ENCODE results near the gene EEIG2. TPM values are rescaled to one million over a fixed set of nuclear protein-coding genes. Genes with fewer than 3 reads are reported as not detected.

The EEIG2 gene
- total RNA-seq, 2 experiments from 2014 or later = 11.6 to 12.2 TPM

GRCh38 chr1:108590957-108591356 lies 31.1 kb downstream of the EEIG2 start:
- Mint-ChIP-seq H3K27ac (peak overlapping the region; percentile 48), H3K9me3 (no peaks in the 10 kb centered on the region), H3K36me3 (ENCODE audit: low read depth) (no peaks in the 10 kb centered on the region), H3K4me3 (peak overlapping the region; percentile 20), H3K4me1 (ENCODE audit: low read depth) (peaks cover 63% of the 10 kb centered on the region), H3K27me3 (no peaks in the 10 kb centered on the region)
- H3K4me1 ChIP-seq (ENCODE audit: insufficient read depth, low read length) = peaks cover 23% of the 10 kb centered on the region
- no peaks in the 10 kb centered on the region for H3K36me3 ChIP-seq (ENCODE audit: insufficient read depth, low read length)
- no peaks in the 10 kb centered on the region for H3K9me3 ChIP-seq (ENCODE audit: control insufficient read depth in 1 of 2, insufficient read depth in 1 of 2, low read length in 2 of 2)
- peak in 4 of 14 experiments; percentile 26 to 90 (median 84) for DNase-seq
- H3K27ac ChIP-seq (ENCODE audit: low read depth in 1 of 2, low read length in 2 of 2) = peak overlapping the region; percentile 33 to 83
- peak; percentile 83 for ATAC-seq (ENCODE audit: poor library complexity)
- ChIA-PET CTCF (interaction anchor here (1.3 to 4.2 kb wide), 2 partner anchors 30 to 52 kb away, joined by 5 to 34 read pairs; partner anchors contain the start of gene EEIG2), POLR2A (interaction anchor here (0.6 to 1.8 kb wide), 3 partner anchors 17 to 101 kb away, joined by 3 to 6 read pairs (median 5); partner anchors contain the start of gene PRPF38B)
- TF ChIP-seq CTCF (IDR thresholded peaks at IDR 0.05) = no peak
- H3K4me3 ChIP-seq (ENCODE audit: low read length) = no peak overlapping the region
- intact Hi-C loops (cut with DNase I, micrococcal nuclease) = loop anchor here in 1 of 2 experiments (1.0 kb wide), 1 partner anchor 52 kb away; no protein-coding TSS in a partner anchor
- no peaks in the 10 kb centered on the region for H3K27me3 ChIP-seq (ENCODE audit: control insufficient read depth in 1 of 2, insufficient read depth in 2 of 2, low read length in 2 of 2)

- H3K36me3 ChIP-seq (ENCODE audit: insufficient read depth, low read length) = no peaks in the 10 kb centered on the region
- peak in 3 of 14 experiments; percentile 3 to 28 (median 5) for DNase-seq
- ChIA-PET POLR2A (interaction anchor here (0.6 to 1.8 kb wide), 3 partner anchors 16 to 101 kb away, joined by 3 to 6 read pairs (median 5); partner anchors contain the start of gene PRPF38B), CTCF (interaction anchor here (1.3 to 4.2 kb wide), 2 partner anchors 31 to 52 kb away, joined by 5 to 34 read pairs; partner anchors contain the start of gene EEIG2)
- TF ChIP-seq CTCF (IDR thresholded peaks at IDR 0.05) = no peak
- no peaks in the 10 kb centered on the region for H3K27me3 ChIP-seq (ENCODE audit: control insufficient read depth in 1 of 2, insufficient read depth in 2 of 2, low read length in 2 of 2)
- Mint-ChIP-seq H3K9me3 (no peaks in the 10 kb centered on the region), H3K27ac (peak overlapping the region; percentile 48), H3K4me1 (ENCODE audit: low read depth) (peaks cover 58% of the 10 kb centered on the region), H3K27me3 (no peaks in the 10 kb centered on the region), H3K36me3 (ENCODE audit: low read depth) (no peaks in the 10 kb centered on the region), H3K4me3 (no peak overlapping the region)
- no peaks in the 10 kb centered on the region for H3K9me3 ChIP-seq (ENCODE audit: control insufficient read depth in 1 of 2, insufficient read depth in 1 of 2, low read length in 2 of 2)
- intact Hi-C loops (cut with DNase I, micrococcal nuclease) = loop anchor here in 1 of 2 experiments (1.0 kb wide), 1 partner anchor 52 kb away; no protein-coding TSS in a partner anchor
- no peak overlapping the region for H3K4me3 ChIP-seq (ENCODE audit: low read length)
- ATAC-seq (ENCODE audit: poor library complexity) = no peak
- H3K4me1 ChIP-seq (ENCODE audit: insufficient read depth, low read length) = peaks cover 23% of the 10 kb centered on the region
- peak overlapping the region in 1 of 2 donors; percentile 83 for H3K27ac ChIP-seq (ENCODE audit: low read depth in 1 of 2, low read length in 2 of 2)
Observed at GRCh38 chr1:108591466-108591865, 31.6 kb downstream of the EEIG2 start.

GRCh38 chr1:108592030-108592759 lies 32.3 kb downstream of the EEIG2 start:
- no peak for ATAC-seq (ENCODE audit: poor library complexity)
- POLR2A ChIA-PET = interaction anchor here (0.6 to 1.8 kb wide), 4 partner anchors 54 to 1749 kb away, joined by 3 to 6 read pairs (median 4); partner anchors contain the start of gene PRPF38B
- Mint-ChIP-seq H3K36me3 (ENCODE audit: low read depth) (no peaks in the 10 kb centered on the region), H3K4me1 (ENCODE audit: low read depth) (peaks cover 53% of the 10 kb centered on the region), H3K9me3 (no peaks in the 10 kb centered on the region), H3K4me3 (no peak overlapping the region), H3K27ac (peak overlapping the region; percentile 48), H3K27me3 (no peaks in the 10 kb centered on the region)
- intact Hi-C loops (cut with DNase I, micrococcal nuclease) = no loop called here
- H3K4me3 ChIP-seq (ENCODE audit: low read length) = no peak overlapping the region
- peak overlapping the region in 1 of 2 donors; percentile 83 for H3K27ac ChIP-seq (ENCODE audit: low read depth in 1 of 2, low read length in 2 of 2)
- DNase-seq = peak in 3 of 14 experiments; percentile 33 to 42 (median 40)
- H3K9me3 ChIP-seq (ENCODE audit: control insufficient read depth in 1 of 2, insufficient read depth in 1 of 2, low read length in 2 of 2) = no peaks in the 10 kb centered on the region
- CTCF ChIA-PET = interaction anchor here (1.3 to 4.2 kb wide), 2 partner anchors 32 to 51 kb away, joined by 5 to 34 read pairs; partner anchors contain the start of gene EEIG2
- no peaks in the 10 kb centered on the region for H3K36me3 ChIP-seq (ENCODE audit: insufficient read depth, low read length)
- H3K27me3 ChIP-seq (ENCODE audit: control insufficient read depth in 1 of 2, insufficient read depth in 2 of 2, low read length in 2 of 2) = no peaks in the 10 kb centered on the region
- peaks cover 23% of the 10 kb centered on the region for H3K4me1 ChIP-seq (ENCODE audit: insufficient read depth, low read length)
- no peak for TF ChIP-seq CTCF (IDR thresholded peaks at IDR 0.05)

Data from CD4-positive, alpha-beta T cell (primary cell).